CD4-positive, alpha-beta memory T cell (primary cell): ENCODE data around the gene PHF5A. TPM values are rescaled to one million over a fixed set of nuclear protein-coding genes. Genes with fewer than 3 reads are reported as not detected.

ENCODE experiments used
- CTCF ChIA-PET: fragments of 350-600 bp; sonication (Branson Sonifier 250); formaldehyde crosslinking; loops from one replicate; lab custom pipeline; 2021; ENCODE audit warnings: inconsistent platforms; ENCODE audit not compliant: partially characterized antibody; lab: Charles Lee
- POLR2A ChIA-PET: fragments of 350-600 bp; sonication (Branson Sonifier 250); formaldehyde crosslinking; loops from one replicate; lab custom pipeline; 2021; ENCODE audit not compliant: partially characterized antibody; lab: Charles Lee
- DNase-seq, 5 donors: peaks; one replicate each; pipeline versions ENCODE4 v3.0.0 to v3.0.0-alpha.2; 2020 to 2022; ENCODE audit warnings: mixed read lengths in 1 of 5
- H3K27ac ChIP-seq: one replicate; pipeline ENCODE4 v1.7.0; 2013; ENCODE audit warnings: low read depth, low read length
- H3K27me3 ChIP-seq: 2 replicates; pipeline ENCODE4 v1.7.0; 2013; ENCODE audit warnings: mild to moderate bottlenecking, low read length, moderate library complexity; ENCODE audit not compliant: insufficient read depth
- H3K36me3 ChIP-seq: 2 replicates; pipeline ENCODE4 v1.7.0; 2013; ENCODE audit warnings: mild to moderate bottlenecking, low read length, moderate library complexity; ENCODE audit not compliant: insufficient read depth
- H3K4me1 ChIP-seq: 2 replicates; pipeline ENCODE4 v1.7.0; 2013; ENCODE audit warnings: mild to moderate bottlenecking, low read length, moderate library complexity; ENCODE audit not compliant: insufficient read depth
- H3K4me3 ChIP-seq, 2 donors: one replicate each; pipeline ENCODE4 v1.7.0; 2013; ENCODE audit warnings: low read length in 2 of 2, mild to moderate bottlenecking in 1 of 2
- H3K9me3 ChIP-seq, 2 donors: one replicate each; pipeline ENCODE4 v1.7.0; 2013; ENCODE audit warnings: low read length in 2 of 2, control low read depth in 1 of 2; ENCODE audit not compliant: control insufficient read depth in 1 of 2
- H3K27ac Mint-ChIP-seq, 7 donors: one replicate each; pipeline ENCODE4 v1.8.0; 2020 to 2021; ENCODE audit warnings: mixed read lengths in 7 of 7, mild to moderate bottlenecking in 6 of 7, inconsistent platforms in 3 of 7, moderate library complexity in 3 of 7
- H3K27me3 Mint-ChIP-seq, 2 donors: one replicate each; pipeline ENCODE4 v1.8.0; 2020 to 2021; ENCODE audit warnings: mixed read lengths in 2 of 2
- H3K36me3 Mint-ChIP-seq, 2 donors: one replicate each; pipeline ENCODE4 v1.8.0; 2020 to 2021; ENCODE audit warnings: mixed read lengths in 2 of 2, inconsistent platforms in 1 of 2, mild to moderate bottlenecking in 1 of 2
- H3K4me1 Mint-ChIP-seq, 4 donors: one replicate each; pipeline ENCODE4 v1.8.0; 2020 to 2021; ENCODE audit warnings: mixed read lengths in 4 of 4, mild to moderate bottlenecking in 1 of 4
- H3K4me3 Mint-ChIP-seq, 8 donors: one replicate each; pipeline ENCODE4 v1.8.0; 2020 to 2021; ENCODE audit warnings: mixed read lengths in 8 of 8, mild to moderate bottlenecking in 7 of 8, moderate library complexity in 6 of 8, inconsistent platforms in 3 of 8
- H3K9me3 Mint-ChIP-seq, 8 donors: one replicate each; pipeline ENCODE4 v1.8.0; 2020 to 2021; ENCODE audit warnings: mixed read lengths in 8 of 8, mild to moderate bottlenecking in 5 of 8, inconsistent platforms in 3 of 8, moderate library complexity in 1 of 8
- intact Hi-C: fragments of 100-400 bp; cut with micrococcal nuclease; formaldehyde crosslinking; loops from one replicate; pipeline ENCODE4 v1.15.1; 2023
- polyA plus RNA-seq, 2 donors: library from polyadenylated mRNA; unstranded; fragments of 300-500 nt; fragmentation: Illumina TruSeq; gene quantifications; one replicate each; pipeline ENCODE4 v1.2.3, GENCODE V29; 2021
- total RNA-seq, 2 experiments: library from RNA; stranded (reverse); gene quantifications; one replicate each; pipeline ENCODE4 v1.2.3, GENCODE V29; 2021

The PHF5A gene
- total and polyA plus RNA-seq, 4 experiments from 2014 or later: 19.7 to 39.2 (median 34.6) TPM

DNA sequence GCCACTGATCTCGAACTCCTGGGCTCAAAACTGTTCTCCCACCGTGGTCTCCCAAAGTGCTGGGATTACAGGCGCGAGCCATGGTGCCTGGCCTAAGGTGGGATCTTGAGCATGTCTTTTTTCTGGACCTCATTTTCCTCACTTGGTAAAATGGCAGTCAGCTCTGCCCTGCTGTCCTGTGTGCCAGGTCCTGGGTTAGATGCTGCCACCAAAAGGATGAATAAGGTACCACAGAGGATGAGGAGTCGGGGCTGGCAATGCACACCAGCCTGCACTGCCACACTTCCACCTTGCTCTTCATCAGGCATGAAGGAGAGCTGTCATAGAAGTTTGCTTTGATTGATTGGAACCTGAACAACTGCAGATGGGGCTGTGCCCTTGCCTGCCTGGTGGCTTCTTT is 32.7 kb upstream of the PHF5A start:
- H3K27ac Mint-ChIP-seq: peak overlapping the region in 1 of 7 donors; percentile 37
- H3K9me3 Mint-ChIP-seq: no peaks in the 10 kb centered on the region
- Histone ChIP-seq H3K36me3 (peaks cover 28% of the 10 kb centered on the region), H3K27ac (no peak overlapping the region), H3K27me3 (no peaks in the 10 kb centered on the region), H3K4me1 (no peaks in the 10 kb centered on the region), H3K4me3 (no peak overlapping the region), H3K9me3 (no peaks in the 10 kb centered on the region)
- DNase-seq: peak in 1 of 5 donors; percentile 10
- intact Hi-C loops: loop anchor here (1.0 kb wide), 1 partner anchor 97 kb away; no protein-coding TSS in a partner anchor
- H3K4me3 Mint-ChIP-seq: no peak overlapping the region
- H3K4me1 Mint-ChIP-seq: peaks cover 0 to 7% (median 0%) of the 10 kb centered on the region in 4 donors
- H3K36me3 Mint-ChIP-seq: peaks cover 18 to 45% of the 10 kb centered on the region in 2 donors
- no peaks in the 10 kb centered on the region for H3K27me3 Mint-ChIP-seq
- ChIA-PET CTCF (interaction anchor here (1.3 to 2.9 kb wide), 2 partner anchors 90 to 98 kb away, joined by 3 to 31 read pairs; no protein-coding TSS in a partner anchor), POLR2A (interaction anchor here (0.6 to 1.2 kb wide), 2 partner anchors 13 to 33 kb away, joined by 3 to 5 read pairs; partner anchors contain the start of genes ACO2 and PHF5A)

DNA sequence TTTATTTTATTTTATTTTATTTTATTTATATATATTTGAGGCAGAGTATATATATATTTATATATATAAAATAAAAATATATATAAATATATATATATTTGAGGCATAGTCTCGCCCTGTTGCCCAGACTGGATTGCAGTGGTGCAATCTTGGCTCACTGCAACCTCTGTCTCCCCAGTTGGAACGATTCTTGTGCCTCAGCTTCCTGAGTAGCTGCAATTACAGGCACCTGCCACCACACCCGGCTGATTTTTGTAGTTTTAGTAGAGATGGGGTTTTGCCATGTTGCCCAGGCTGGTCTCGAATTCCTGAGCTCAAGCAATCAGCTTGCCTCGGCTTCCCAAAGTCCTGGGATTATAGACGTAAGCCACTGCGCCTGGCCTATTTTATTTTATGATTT is 31.8 kb upstream of the PHF5A start:
- H3K27ac Mint-ChIP-seq: peak overlapping the region in 1 of 7 donors; percentile 23
- POLR2A ChIA-PET: interaction anchor here (1.2 kb wide), 1 partner anchor 32 kb away, joined by 5 read pairs; the partner anchor contains the start of genes ACO2 and PHF5A

DNA sequence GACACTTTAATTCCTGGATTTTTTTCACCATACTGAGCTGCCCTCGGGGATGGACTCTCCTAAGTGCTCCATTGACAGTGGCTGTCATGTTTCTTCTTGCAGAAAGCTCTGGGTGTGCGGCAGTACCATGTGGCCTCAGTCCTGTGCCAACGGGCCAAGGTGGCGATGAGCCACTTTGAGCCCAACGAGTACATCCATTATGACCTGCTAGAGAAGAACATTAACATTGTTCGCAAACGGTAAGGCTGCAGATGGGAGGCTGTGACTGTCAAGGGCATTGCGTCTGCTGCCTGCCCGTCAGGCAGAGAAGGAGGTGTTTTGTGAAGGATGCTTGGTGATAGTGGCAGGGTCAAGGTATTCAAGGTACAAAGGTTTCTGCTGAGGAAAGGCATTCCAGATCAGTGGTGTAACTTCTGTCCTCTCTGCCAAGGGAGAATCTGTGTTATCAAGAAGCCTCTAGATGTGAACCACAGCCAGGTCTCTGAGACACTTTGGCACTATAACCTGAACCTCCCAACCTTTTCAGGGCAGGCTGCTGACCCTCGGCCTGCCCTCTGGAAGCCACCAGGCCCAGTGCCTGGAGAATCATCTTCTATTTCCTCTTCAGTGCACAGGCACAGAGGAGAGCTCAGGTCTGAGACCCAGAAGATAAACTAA is 31.3 kb upstream of the PHF5A start:
- Mint-ChIP-seq H3K4me3 (no peak overlapping the region), H3K9me3 (no peaks in the 10 kb centered on the region), H3K27me3 (no peaks in the 10 kb centered on the region), H3K27ac (peak overlapping the region in 1 of 7 donors; percentile 79), H3K4me1 (peaks cover 0 to 2% (median 0%) of the 10 kb centered on the region in 4 donors), H3K36me3 (peaks cover 18 to 38% of the 10 kb centered on the region in 2 donors)
- H3K27ac ChIP-seq: no peak overlapping the region
- no peak overlapping the region for H3K4me3 ChIP-seq
- H3K9me3 ChIP-seq: no peaks in the 10 kb centered on the region
- no peak for DNase-seq
- H3K36me3 ChIP-seq: peaks cover 28% of the 10 kb centered on the region
- ChIA-PET POLR2A (interaction anchor here (1.2 kb wide), 1 partner anchor 31 kb away, joined by 5 read pairs; the partner anchor contains the start of genes ACO2 and PHF5A), CTCF (interaction anchor here (0.6 to 2.9 kb wide), 8 partner anchors 18 to 98 kb away, joined by 3 to 31 read pairs (median 3); partner anchors contain the start of gene POLR3H)
- intact Hi-C loops: no loop called here
- H3K27me3 ChIP-seq: no peaks in the 10 kb centered on the region
- no peaks in the 10 kb centered on the region for H3K4me1 ChIP-seq

More for the DNA sequence above, 31.8 kb upstream of the PHF5A start:
- Mint-ChIP-seq H3K4me1 (peaks cover 0 to 4% (median 0%) of the 10 kb centered on the region in 4 donors), H3K9me3 (no peaks in the 10 kb centered on the region), H3K27me3 (no peaks in the 10 kb centered on the region), H3K36me3 (peaks cover 18 to 40% of the 10 kb centered on the region in 2 donors), H3K4me3 (no peak overlapping the region)
- Histone ChIP-seq H3K27me3 (no peaks in the 10 kb centered on the region), H3K4me3 (no peak overlapping the region), H3K4me1 (no peaks in the 10 kb centered on the region), H3K9me3 (no peaks in the 10 kb centered on the region), H3K27ac (no peak overlapping the region), H3K36me3 (peaks cover 28% of the 10 kb centered on the region)
- intact Hi-C loops: no loop called here
- CTCF ChIA-PET: interaction anchor here (0.6 to 2.9 kb wide), 4 partner anchors 24 to 97 kb away, joined by 3 to 31 read pairs (median 3); partner anchors contain the start of gene POLR3H
- no peak for DNase-seq

DNA sequence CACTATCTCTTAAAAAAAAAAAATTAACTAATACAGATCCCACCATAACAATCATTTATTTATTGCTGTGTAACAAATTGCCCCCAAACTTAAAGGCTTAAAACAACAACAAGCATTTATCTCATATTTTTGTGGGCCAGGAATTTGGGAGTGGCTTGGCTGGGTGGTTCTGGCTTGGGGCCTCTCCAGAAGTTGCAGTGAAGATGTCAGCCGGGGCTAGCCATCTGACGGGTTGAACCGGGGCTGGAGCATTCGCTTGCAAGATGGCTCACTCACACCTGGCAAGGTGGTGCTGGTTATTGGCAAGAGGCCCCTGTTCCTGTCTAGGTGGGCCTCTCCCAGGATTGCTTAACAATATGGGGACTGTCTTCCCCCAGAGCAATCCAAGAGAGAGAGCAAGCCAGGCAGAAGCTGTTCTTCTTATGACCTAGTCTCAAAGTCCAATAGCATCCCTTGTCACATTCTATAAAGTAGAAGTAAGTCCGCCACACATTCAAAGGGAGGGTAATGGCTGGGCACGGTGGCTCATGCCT is 29.9 kb upstream of the PHF5A start:
- Histone ChIP-seq H3K27me3 (no peaks in the 10 kb centered on the region), H3K27ac (no peak overlapping the region), H3K9me3 (no peaks in the 10 kb centered on the region), H3K36me3 (peaks cover 28% of the 10 kb centered on the region), H3K4me3 (no peak overlapping the region), H3K4me1 (no peaks in the 10 kb centered on the region)
- peaks cover 14 to 33% of the 10 kb centered on the region in 2 donors for H3K36me3 Mint-ChIP-seq
- no peak overlapping the region for H3K4me3 Mint-ChIP-seq
- DNase-seq: no peak
- CTCF ChIA-PET: interaction anchor here (0.7 to 1.4 kb wide), 4 partner anchors 10 to 97 kb away, joined by 3 to 9 read pairs (median 4); no protein-coding TSS in a partner anchor
- peaks cover 0 to 3% (median 1%) of the 10 kb centered on the region in 4 donors for H3K4me1 Mint-ChIP-seq
- POLR2A ChIA-PET: no interaction called here
- H3K27ac Mint-ChIP-seq: peak overlapping the region in 1 of 7 donors; percentile 35
- H3K27me3 Mint-ChIP-seq: no peaks in the 10 kb centered on the region
- intact Hi-C loops: no loop called here
- no peaks in the 10 kb centered on the region for H3K9me3 Mint-ChIP-seq

DNA sequence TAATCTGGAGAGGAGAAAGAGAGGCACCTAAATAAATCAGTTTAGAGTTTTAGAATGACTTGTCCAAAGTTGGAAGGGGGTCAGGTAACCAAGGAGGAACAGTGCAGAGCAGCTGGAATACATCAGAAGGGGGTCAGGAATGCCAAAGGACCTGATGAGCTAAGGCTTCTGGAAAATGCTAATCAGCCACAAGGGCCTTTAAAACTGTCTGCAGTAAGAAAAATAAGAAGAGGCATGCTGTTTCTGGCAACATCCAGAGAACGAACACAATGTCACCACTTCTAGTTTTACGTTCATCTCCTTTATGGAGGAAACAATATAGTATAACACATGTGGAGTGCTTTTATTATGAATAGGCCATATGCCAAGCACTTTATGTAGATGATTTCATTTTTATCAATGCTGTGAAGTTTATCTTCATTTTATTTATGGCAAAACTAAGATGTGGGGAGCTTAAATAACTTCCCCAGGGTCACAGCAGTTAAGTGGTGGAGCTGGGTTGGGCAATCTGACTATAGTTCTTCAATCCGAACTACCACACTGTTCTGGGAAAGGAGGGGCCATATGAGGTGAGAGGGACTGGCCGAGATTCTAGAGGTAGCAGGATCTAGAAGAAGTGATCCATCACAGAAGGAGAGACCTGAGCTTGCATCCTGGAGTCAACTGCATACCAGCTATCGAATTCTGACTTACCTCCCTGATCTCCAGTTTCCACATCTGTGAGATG is 23.0 kb upstream of the PHF5A start:
- no peak overlapping the region for H3K4me3 Mint-ChIP-seq
- no peaks in the 10 kb centered on the region for H3K9me3 ChIP-seq

DNA sequence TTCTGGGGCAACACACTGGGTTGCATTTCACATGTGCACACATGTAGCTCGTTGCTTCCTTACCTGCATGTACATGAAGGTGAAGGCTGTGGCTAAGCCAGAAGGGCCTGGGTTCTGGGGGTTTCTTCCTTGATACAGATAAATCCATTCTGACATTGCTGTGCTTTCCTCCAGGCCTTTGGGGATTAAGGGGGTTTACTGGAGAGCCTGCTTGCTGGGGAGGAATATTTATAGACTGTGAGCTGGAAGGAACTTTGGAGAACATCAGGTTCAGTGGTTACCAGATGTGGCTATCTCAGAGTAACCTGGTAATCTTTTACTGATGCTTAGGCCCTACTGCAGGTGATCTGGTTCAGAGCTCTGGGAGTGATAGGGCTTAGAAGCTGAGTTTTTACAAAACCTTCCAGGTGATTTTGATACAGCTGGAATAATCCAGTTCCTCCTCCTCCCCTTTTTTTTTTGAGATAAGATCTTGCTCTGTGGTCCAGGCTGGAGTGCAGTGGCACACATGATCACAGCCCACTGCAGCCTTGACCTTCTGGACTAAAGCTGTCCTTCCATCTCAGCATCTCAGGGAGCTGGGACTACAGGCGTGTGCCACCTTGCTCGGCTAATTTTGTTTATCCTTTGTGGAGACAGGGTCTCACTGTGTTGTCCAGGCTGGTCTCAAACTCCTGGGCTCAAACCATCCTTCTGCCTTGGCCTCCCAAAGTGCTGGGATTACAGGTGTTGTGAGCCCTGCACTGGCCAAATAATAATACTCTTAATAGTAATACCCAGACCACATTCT is 20.3 kb upstream of the PHF5A start:
- H3K36me3 Mint-ChIP-seq: peaks cover 0 to 4% of the 10 kb centered on the region in 2 donors
- no peaks in the 10 kb centered on the region for H3K9me3 Mint-ChIP-seq
- no peak overlapping the region for H3K4me3 Mint-ChIP-seq
- H3K4me1 Mint-ChIP-seq: peaks cover 23 to 48% (median 34%) of the 10 kb centered on the region in 4 donors
- peak overlapping the region in 3 of 7 donors; percentile 17 to 84 (median 22) for H3K27ac Mint-ChIP-seq
- ChIA-PET POLR2A (interaction anchor here (0.6 to 0.8 kb wide), 2 partner anchors 13 to 42 kb away, joined by 3 read pairs; no protein-coding TSS in a partner anchor), CTCF (interaction anchor here (0.9 kb wide), 1 partner anchor 85 kb away, joined by 7 read pairs; no protein-coding TSS in a partner anchor)
- Histone ChIP-seq H3K9me3 (no peaks in the 10 kb centered on the region), H3K27me3 (no peaks in the 10 kb centered on the region), H3K27ac (no peak overlapping the region), H3K4me3 (no peak overlapping the region), H3K36me3 (no peaks in the 10 kb centered on the region), H3K4me1 (peaks cover 5% of the 10 kb centered on the region)
- intact Hi-C loops: no loop called here
- DNase-seq: no peak
- no peaks in the 10 kb centered on the region for H3K27me3 Mint-ChIP-seq

More for the DNA sequence above, 23.0 kb upstream of the PHF5A start:
- no peak overlapping the region for H3K27ac ChIP-seq
- no peak for DNase-seq
- Mint-ChIP-seq H3K27ac (peak overlapping the region in 4 of 7 donors; percentile 35 to 84 (median 52)), H3K4me1 (peaks cover 16 to 35% (median 24%) of the 10 kb centered on the region in 4 donors), H3K36me3 (peaks cover 0 to 8% of the 10 kb centered on the region in 2 donors), H3K27me3 (no peaks in the 10 kb centered on the region), H3K9me3 (no peaks in the 10 kb centered on the region)
- intact Hi-C loops: no loop called here
- H3K27me3 ChIP-seq: no peaks in the 10 kb centered on the region
- H3K36me3 ChIP-seq: peaks cover 3% of the 10 kb centered on the region
- no peak overlapping the region for H3K4me3 ChIP-seq
- CTCF ChIA-PET: interaction anchor here (0.8 kb wide), 1 partner anchor 87 kb away, joined by 3 read pairs; no protein-coding TSS in a partner anchor
- POLR2A ChIA-PET: no interaction called here
- H3K4me1 ChIP-seq: no peaks in the 10 kb centered on the region
